C4-2B (cell line): ENCODE data around the gene FAM241A.
"Not testable (repeated sequence)": the region's sequence is repeated elsewhere in the genome, so short reads cannot be mapped to it uniquely, and the experiment has no call there.

Source experiments
- H3K27ac ChIP-seq: fragments of 450-650 bp; 2 replicates; pipeline ENCODE4 v1.5.1; 2017
- ZFX ChIP-seq: fragments of 450-650 bp; IDR thresholded peaks from 2 replicates; pipeline ENCODE4 v1.6.1; 2017
- TF ChIP-seq, protein P1 (sequence below): fragments of 450-650 bp; conservative IDR thresholded peaks from 2 replicates; pipeline ENCODE4 v1.5.1; 2017; ENCODE audit warnings: mild to moderate bottlenecking

The FAM241A gene

GRCh38 chr4:112189754-112190153 is 44.5 kb downstream of the FAM241A start:
- H3K27ac ChIP-seq, result no peak overlapping the region
- TF ChIP-seq, protein P1, sequence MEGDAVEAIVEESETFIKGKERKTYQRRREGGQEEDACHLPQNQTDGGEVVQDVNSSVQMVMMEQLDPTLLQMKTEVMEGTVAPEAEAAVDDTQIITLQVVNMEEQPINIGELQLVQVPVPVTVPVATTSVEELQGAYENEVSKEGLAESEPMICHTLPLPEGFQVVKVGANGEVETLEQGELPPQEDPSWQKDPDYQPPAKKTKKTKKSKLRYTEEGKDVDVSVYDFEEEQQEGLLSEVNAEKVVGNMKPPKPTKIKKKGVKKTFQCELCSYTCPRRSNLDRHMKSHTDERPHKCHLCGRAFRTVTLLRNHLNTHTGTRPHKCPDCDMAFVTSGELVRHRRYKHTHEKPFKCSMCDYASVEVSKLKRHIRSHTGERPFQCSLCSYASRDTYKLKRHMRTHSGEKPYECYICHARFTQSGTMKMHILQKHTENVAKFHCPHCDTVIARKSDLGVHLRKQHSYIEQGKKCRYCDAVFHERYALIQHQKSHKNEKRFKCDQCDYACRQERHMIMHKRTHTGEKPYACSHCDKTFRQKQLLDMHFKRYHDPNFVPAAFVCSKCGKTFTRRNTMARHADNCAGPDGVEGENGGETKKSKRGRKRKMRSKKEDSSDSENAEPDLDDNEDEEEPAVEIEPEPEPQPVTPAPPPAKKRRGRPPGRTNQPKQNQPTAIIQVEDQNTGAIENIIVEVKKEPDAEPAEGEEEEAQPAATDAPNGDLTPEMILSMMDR, result peak; percentile 16
- no peak for TF ChIP-seq ZFX

DNA sequence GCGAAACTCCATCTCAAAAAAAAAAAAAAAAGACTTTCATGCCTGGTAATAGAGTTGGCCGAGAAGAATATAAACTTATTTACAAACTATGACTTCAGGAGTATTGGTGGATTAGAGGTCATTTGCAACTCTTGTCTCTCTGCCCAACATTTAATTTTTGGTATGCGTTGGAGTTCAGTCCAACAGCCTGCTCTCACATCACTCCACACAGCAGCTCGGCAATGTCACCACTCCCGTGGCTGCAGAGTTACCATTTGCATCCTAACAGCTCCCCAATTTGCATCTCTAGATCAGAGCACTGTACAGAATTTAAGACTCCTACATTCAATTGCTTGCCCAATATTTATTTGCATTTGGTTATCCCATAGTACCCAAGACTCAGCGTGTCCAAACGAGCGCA is 45.4 kb downstream of the FAM241A start:
- no peak for TF ChIP-seq ZFX
- TF ChIP-seq, protein P1, result no peak

GRCh38 chr4:112196461-112196860 is 51.2 kb downstream of the FAM241A start:
- TF ChIP-seq, protein P1, result no peak
- TF ChIP-seq ZFX, result no peak
- H3K27ac ChIP-seq, result no peak overlapping the region

More for the DNA sequence above, 45.4 kb downstream of the FAM241A start:
- no peak overlapping the region for H3K27ac ChIP-seq

DNA sequence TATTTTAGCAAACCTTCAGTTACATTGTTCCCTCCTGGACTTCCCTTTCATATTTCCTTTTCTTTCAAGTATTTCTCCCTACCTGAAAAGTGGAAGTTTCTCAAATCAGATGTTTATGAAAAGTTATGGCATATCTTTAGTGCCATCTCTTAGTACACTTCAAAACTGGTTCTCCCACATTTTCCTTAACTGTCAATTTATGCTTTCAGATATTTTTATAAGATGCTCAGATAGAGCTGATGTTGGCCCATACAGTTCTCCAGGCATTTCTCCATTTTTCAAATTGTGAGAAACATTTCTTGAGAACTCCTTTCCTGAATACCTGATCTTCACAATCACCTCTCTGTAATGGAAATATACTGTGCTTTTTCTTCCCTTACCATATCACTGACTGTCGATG is 53.8 kb downstream of the FAM241A start:
- no peak overlapping the region for H3K27ac ChIP-seq
- TF ChIP-seq, protein P1, result no peak
- TF ChIP-seq ZFX, result no peak

DNA sequence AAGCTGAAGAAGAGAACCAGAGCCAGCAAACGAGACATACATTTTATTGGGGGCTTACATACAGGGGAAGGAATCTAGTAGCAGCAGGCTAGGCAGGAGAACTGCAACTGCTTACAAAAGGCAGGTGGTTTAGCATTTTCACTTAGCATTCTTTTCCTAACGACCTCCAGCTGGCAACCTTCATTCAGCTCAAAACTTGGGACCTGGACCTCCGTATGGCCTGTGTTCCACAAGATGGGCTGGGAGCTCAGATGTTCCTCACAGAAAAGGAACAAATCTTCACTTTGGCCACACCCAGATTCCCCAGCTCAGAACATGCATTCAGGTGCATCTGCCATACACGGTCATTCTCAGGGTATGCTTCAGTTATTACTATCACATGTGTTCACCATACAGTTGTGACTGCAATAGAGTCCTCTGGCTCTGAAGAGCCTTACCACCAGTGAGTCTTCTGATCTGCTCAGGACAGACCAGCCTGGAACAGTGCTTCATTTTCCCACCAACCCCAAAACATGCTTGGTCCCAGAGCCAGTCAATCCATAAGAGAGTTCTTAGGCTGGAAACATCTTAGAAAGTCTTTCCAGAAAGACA is 56.8 kb downstream of the FAM241A start:
- TF ChIP-seq ZFX, result no peak
- no peak overlapping the region for H3K27ac ChIP-seq

DNA sequence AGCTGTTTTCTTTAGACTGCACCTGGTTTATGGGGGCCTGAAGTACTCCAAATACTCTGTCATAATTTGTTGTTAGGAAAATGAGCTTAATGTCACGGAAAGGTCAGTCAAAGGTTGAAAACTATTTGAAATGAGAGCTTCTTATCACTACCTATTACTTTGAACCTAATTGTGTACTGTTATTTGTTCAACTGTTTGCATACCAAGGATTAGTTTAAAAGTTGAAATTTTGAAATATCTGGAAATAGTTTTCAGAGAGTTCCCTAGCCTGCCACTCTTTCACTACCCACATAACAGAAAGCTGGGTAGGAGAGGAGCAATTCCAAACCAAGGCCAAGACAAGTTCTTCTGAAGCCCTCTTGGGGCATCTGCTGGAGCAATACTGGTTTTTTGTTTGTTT is 58.3 kb downstream of the FAM241A start:
- no peak overlapping the region for H3K27ac ChIP-seq
- TF ChIP-seq, protein P1, result no peak

DNA sequence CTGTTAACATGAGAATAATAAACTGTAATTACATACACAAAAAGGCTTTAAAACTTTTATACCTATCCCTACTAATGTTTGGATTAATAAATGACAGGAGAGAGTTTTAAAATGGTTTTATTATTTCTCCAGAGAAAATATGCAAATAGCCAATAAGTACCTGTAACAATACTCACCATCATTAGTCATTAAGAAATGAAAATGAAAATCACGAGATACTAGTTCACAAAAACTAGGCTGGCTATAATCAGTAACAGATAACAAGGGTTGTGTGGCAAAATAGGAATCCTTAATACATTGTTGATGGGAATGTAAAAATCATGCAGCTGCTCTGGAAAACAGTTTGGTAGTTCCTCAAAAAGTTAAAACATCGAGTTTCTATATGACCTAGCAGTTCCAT is 61.2 kb downstream of the FAM241A start:
- TF ChIP-seq, protein P1, result no peak
- TF ChIP-seq ZFX, result no peak
- no peak overlapping the region for H3K27ac ChIP-seq

GRCh38 chr4:112208137-112209095 is 63.2 kb downstream of the FAM241A start:
- not testable (repeated sequence) for H3K27ac ChIP-seq
